Measurements from ENCODE around the gene CRB1. TPM values are rescaled to one million over a fixed set of nuclear protein-coding genes. Genes with fewer than 3 reads are reported as not detected.

CRB1 gene
- total and polyA plus RNA-seq, 7 donors, result 0.19 to 0.49 (median 0.38) TPM; not detected in 3

DNA sequence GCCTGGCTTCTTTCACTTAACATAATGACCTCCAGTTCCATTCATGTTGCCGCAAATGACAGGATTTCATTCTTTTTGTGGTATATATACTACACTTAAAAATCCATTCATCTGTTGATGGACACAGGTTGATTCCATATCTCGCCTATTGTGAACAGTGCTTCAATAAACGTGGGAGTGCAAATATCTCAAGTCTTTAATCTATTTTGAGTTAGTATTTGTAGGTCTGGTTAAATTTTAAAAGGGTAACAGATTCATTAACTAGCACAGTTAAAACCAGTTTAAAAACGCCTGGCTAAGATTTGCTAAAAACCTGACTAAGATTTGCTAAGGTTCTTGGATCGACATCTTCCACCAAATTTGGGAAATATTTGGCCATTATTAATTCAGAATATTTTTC, 45.7 kb downstream of the CRB1 start:
- H3K9me3 ChIP-seq, result no peaks in the 10 kb centered on the region
- H3K4me3 ChIP-seq, result no peak overlapping the region
- no peak for DNase-seq
- intact Hi-C loops (cut with DNase I), result no loop called here
- no peaks in the 10 kb centered on the region for H3K4me1 ChIP-seq
- TF ChIP-seq, protein P1, sequence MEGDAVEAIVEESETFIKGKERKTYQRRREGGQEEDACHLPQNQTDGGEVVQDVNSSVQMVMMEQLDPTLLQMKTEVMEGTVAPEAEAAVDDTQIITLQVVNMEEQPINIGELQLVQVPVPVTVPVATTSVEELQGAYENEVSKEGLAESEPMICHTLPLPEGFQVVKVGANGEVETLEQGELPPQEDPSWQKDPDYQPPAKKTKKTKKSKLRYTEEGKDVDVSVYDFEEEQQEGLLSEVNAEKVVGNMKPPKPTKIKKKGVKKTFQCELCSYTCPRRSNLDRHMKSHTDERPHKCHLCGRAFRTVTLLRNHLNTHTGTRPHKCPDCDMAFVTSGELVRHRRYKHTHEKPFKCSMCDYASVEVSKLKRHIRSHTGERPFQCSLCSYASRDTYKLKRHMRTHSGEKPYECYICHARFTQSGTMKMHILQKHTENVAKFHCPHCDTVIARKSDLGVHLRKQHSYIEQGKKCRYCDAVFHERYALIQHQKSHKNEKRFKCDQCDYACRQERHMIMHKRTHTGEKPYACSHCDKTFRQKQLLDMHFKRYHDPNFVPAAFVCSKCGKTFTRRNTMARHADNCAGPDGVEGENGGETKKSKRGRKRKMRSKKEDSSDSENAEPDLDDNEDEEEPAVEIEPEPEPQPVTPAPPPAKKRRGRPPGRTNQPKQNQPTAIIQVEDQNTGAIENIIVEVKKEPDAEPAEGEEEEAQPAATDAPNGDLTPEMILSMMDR (IDR thresholded peaks at IDR 0.05), result no peak
- TF ChIP-seq POLR2AphosphoS5 (IDR thresholded peaks at IDR 0.05), result no peak
- TF ChIP-seq POLR2A (IDR thresholded peaks at IDR 0.05), result no peak
- no peak for TF ChIP-seq EP300 (IDR thresholded peaks at IDR 0.05)
- H3K36me3 ChIP-seq, result no peaks in the 10 kb centered on the region
- 35 to 64% methylated on average over 5 of the region's 5 CpGs for WGBS, 2 donors
- no peaks in the 10 kb centered on the region for H3K27me3 ChIP-seq
- H3K27ac ChIP-seq, result no peak overlapping the region

DNA sequence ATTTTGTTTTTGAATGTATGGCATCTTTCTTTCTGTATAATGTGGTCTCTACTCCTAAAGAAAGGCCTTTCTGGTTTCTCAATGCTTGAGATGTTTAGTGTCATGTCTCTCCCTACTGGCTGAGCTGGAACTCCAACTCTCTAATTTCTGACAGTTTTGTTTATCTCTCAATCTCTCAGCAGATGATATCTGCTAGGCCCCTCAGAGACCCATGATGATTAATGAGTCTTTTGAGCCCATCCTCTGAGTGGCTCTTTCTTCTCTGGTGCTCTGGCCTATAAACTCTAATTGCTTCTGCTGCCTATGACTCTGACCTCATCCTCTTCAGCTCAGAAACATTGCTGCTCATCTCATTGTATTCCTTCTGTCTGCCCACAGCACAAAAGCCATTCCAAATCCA, 46.6 kb downstream of the CRB1 start:
- Histone ChIP-seq H3K4me1 (no peaks in the 10 kb centered on the region), H3K4me3 (no peak overlapping the region), H3K9me3 (no peaks in the 10 kb centered on the region), H3K27me3 (no peaks in the 10 kb centered on the region), H3K27ac (no peak overlapping the region), H3K36me3 (no peaks in the 10 kb centered on the region)
- TF ChIP-seq POLR2A (IDR thresholded peaks at IDR 0.05), result no peak
- TF ChIP-seq, protein P1 (IDR thresholded peaks at IDR 0.05), result no peak
- TF ChIP-seq POLR2AphosphoS5 (IDR thresholded peaks at IDR 0.05), result no peak
- TF ChIP-seq EP300 (IDR thresholded peaks at IDR 0.05), result no peak
- DNase-seq, result no peak
- intact Hi-C loops (cut with DNase I), result no loop called here

DNA sequence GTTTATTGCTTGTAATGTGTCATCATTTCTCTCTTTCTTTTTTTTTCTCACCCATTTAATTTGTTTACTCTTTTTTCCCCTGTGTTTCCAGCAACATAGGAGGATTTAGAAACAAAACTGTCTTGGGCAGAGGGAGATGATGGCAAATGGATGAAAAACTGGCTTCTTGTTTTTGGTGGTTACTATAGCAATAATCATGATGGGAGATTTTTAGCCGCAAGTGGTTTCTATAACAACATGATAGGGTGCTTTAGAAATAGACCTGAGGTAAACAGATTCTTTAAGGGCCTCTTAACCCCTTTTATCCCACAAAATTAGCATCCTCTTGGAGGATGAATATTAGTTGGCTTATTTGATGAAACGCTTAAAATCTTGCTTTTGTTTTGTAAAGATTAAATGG, 51.6 kb downstream of the CRB1 start:
- intact Hi-C loops (cut with DNase I), result no loop called here
- Histone ChIP-seq H3K4me3 (no peak overlapping the region), H3K9me3 (no peaks in the 10 kb centered on the region), H3K36me3 (no peaks in the 10 kb centered on the region), H3K27ac (no peak overlapping the region), H3K27me3 (no peaks in the 10 kb centered on the region), H3K4me1 (no peaks in the 10 kb centered on the region)
- WGBS, 2 donors, result 44 to 76% methylated on average over 2 of the region's 2 CpGs
- TF ChIP-seq POLR2A (IDR thresholded peaks at IDR 0.05) (no peak), EP300 (IDR thresholded peaks at IDR 0.05) (no peak), POLR2AphosphoS5 (IDR thresholded peaks at IDR 0.05) (no peak)
- TF ChIP-seq, protein P1 (IDR thresholded peaks at IDR 0.05), result no peak
- no peak for DNase-seq

DNA sequence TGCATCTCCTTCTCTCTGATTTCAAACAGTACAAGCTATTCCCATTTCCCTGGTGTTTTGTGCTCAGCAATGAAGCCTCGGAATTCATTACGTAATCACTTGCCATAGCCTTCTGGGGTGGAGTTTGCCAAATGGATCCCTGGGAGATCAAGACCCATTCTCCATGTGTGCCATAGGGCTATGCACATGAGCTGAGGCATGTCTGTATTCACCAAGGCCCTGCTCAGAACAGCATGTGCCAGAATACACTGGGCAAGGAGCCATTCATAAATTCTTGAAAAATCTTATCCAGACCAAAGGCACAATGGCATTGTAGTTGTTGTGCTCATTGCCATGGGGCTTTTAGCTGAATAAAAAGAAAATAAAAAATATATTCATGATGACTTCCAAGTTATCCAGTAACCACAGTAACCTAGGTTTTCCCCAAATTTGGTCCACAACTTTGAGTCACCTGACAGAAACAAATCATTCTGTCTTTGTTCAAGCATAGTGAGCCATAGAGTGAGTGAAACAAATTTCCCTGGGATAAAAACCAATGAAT, 53.0 kb downstream of the CRB1 start:
- no peaks in the 10 kb centered on the region for H3K36me3 ChIP-seq
- WGBS, 2 donors, result 79 to 85% methylated on average over 2 of the region's 2 CpGs
- no peaks in the 10 kb centered on the region for H3K4me1 ChIP-seq
- H3K9me3 ChIP-seq, result no peaks in the 10 kb centered on the region
- intact Hi-C loops (cut with DNase I), result no loop called here
- TF ChIP-seq, protein P1 (IDR thresholded peaks at IDR 0.05), result no peak
- no peak for TF ChIP-seq POLR2A (IDR thresholded peaks at IDR 0.05)
- peak in 1 of 4 donors; percentile 13 for TF ChIP-seq POLR2AphosphoS5 (IDR thresholded peaks at IDR 0.05)
- no peak for TF ChIP-seq EP300 (IDR thresholded peaks at IDR 0.05)
- no peaks in the 10 kb centered on the region for H3K27me3 ChIP-seq
- H3K27ac ChIP-seq, result no peak overlapping the region
- no peak overlapping the region for H3K4me3 ChIP-seq
- no peak for DNase-seq

DNA sequence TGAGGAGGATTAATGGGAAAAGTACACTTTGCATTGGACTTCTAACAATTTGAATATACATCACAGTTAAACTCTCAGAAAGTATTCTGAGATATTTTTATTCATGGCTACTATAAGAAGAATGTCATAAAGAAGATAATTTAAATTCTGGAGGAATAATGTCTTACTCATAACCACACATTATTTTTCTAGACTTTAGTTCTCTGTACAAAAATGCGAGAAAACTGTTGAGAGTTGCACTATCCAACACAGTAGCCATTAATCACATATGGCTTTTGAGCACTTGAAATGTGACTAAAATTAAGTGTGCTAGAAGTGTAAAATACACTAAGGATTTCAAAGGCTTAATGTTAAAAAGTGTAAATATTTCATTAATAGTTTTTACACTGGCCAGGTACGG, 53.8 kb downstream of the CRB1 start:
- WGBS, 2 donors, result 90 to 91% methylated on average over 2 of the region's 2 CpGs
- intact Hi-C loops (cut with DNase I), result no loop called here
- H3K27me3 ChIP-seq, result no peaks in the 10 kb centered on the region
- no peak overlapping the region for H3K27ac ChIP-seq
- H3K4me3 ChIP-seq, result no peak overlapping the region
- H3K9me3 ChIP-seq, result no peaks in the 10 kb centered on the region
- no peak for DNase-seq
- TF ChIP-seq POLR2AphosphoS5 (IDR thresholded peaks at IDR 0.05) (no peak), EP300 (IDR thresholded peaks at IDR 0.05) (no peak), POLR2A (IDR thresholded peaks at IDR 0.05) (no peak)
- TF ChIP-seq, protein P1 (IDR thresholded peaks at IDR 0.05), result no peak
- no peaks in the 10 kb centered on the region for H3K36me3 ChIP-seq
- H3K4me1 ChIP-seq, result no peaks in the 10 kb centered on the region

Measured in sigmoid colon (tissue), 7 donors.